RWPE2 (cell line): ENCODE measurements around the gene PTPDC1.

Experiments used
- ATAC-seq: fragments of 200-7000 bp; cut with Tn5 transposase; 3 replicates; pipeline ENCODE4 v1.9.1; 2021; ENCODE audit warnings: low read depth
- DNase-seq: peaks from one replicate; pipeline ENCODE4 v3.0.0-alpha.2; 2020; ENCODE audit warnings: low spot score
- H3K27ac ChIP-seq: fragments of 450-650 bp; 2 replicates; pipeline ENCODE4 v1.5.1; 2017; ENCODE audit warnings: mild to moderate bottlenecking; ENCODE audit not compliant: poor library complexity, severe bottlenecking
- H3K27me3 ChIP-seq: fragments of 250-450 bp; sonication (Bioruptor Pico); 2 replicates; pipeline ENCODE4 v1.5.1; 2021; ENCODE audit warnings: mild to moderate bottlenecking, moderate library complexity; ENCODE audit not compliant: insufficient read depth, poor library complexity, severe bottlenecking
- H3K36me3 ChIP-seq: fragments of 250-450 bp; sonication (Bioruptor Pico); 2 replicates; pipeline ENCODE4 v1.5.1; 2020; ENCODE audit warnings: low read depth, mild to moderate bottlenecking, moderate library complexity
- H3K4me1 ChIP-seq: fragments of 250-450 bp; sonication (Bioruptor Pico); 2 replicates; pipeline ENCODE4 v1.5.1; 2021; ENCODE audit warnings: mild to moderate bottlenecking, moderate library complexity; ENCODE audit not compliant: insufficient read depth, poor library complexity, severe bottlenecking
- H3K4me3 ChIP-seq: fragments of 250-450 bp; sonication (Bioruptor Pico); 2 replicates; pipeline ENCODE4 v1.5.1; 2021; ENCODE audit warnings: mild to moderate bottlenecking, moderate library complexity; ENCODE audit not compliant: severe bottlenecking
- H3K9me3 ChIP-seq: fragments of 250-450 bp; sonication (Bioruptor Pico); 2 replicates; pipeline ENCODE4 v1.5.1; 2021; ENCODE audit warnings: mild to moderate bottlenecking, moderate library complexity; ENCODE audit not compliant: severe bottlenecking
- TF ChIP-seq, protein P1 (sequence below): fragments of 450-650 bp; IDR thresholded peaks from one replicate; pipeline ENCODE4 v1.5.1; 2017; ENCODE audit warnings: mild to moderate bottlenecking, moderate library complexity; ENCODE audit not compliant: poor library complexity, severe bottlenecking

PTPDC1 gene

GRCh38 chr9:94127806-94128205 is 43.5 kb downstream of the PTPDC1 start:
- no peak for DNase-seq
- peaks cover 11% of the 10 kb centered on the region for H3K9me3 ChIP-seq
- TF ChIP-seq, protein P1, sequence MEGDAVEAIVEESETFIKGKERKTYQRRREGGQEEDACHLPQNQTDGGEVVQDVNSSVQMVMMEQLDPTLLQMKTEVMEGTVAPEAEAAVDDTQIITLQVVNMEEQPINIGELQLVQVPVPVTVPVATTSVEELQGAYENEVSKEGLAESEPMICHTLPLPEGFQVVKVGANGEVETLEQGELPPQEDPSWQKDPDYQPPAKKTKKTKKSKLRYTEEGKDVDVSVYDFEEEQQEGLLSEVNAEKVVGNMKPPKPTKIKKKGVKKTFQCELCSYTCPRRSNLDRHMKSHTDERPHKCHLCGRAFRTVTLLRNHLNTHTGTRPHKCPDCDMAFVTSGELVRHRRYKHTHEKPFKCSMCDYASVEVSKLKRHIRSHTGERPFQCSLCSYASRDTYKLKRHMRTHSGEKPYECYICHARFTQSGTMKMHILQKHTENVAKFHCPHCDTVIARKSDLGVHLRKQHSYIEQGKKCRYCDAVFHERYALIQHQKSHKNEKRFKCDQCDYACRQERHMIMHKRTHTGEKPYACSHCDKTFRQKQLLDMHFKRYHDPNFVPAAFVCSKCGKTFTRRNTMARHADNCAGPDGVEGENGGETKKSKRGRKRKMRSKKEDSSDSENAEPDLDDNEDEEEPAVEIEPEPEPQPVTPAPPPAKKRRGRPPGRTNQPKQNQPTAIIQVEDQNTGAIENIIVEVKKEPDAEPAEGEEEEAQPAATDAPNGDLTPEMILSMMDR = no peak
- no peaks in the 10 kb centered on the region for H3K27me3 ChIP-seq
- H3K4me3 ChIP-seq = no peak overlapping the region
- ATAC-seq = no peak
- H3K36me3 ChIP-seq = no peaks in the 10 kb centered on the region
- H3K4me1 ChIP-seq = no peaks in the 10 kb centered on the region
- no peak overlapping the region for H3K27ac ChIP-seq

- no peaks in the 10 kb centered on the region for H3K27me3 ChIP-seq
- no peak overlapping the region for H3K4me3 ChIP-seq
- H3K36me3 ChIP-seq = no peaks in the 10 kb centered on the region
- no peak overlapping the region for H3K27ac ChIP-seq
- TF ChIP-seq, protein P1 = no peak
- DNase-seq (no peak), ATAC-seq (no peak)
- H3K9me3 ChIP-seq = peaks cover 11% of the 10 kb centered on the region
- H3K4me1 ChIP-seq = no peaks in the 10 kb centered on the region
Observed at GRCh38 chr9:94128580-94128979, 44.3 kb downstream of the PTPDC1 start.

DNA sequence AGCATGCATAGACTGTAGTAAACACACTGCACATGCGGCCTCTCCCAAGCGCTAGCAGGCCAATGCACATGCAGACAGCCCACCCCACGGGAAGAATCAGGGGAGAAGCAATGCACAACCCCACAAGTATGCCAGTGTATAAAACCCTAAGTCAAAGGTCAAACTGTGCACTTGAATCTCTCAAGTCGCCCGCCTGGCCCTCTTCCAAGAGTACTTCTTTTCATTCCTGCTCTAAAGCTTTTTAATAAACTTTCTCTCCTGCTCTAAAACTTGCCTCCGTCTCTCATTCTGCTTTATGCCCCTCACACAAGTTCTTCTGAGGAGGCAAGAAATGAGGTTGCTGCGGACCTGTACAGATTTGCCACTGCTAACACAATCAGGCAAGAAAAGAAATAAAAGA is 50.4 kb downstream of the PTPDC1 start:
- Histone ChIP-seq H3K4me1 (peaks cover 47% of the 10 kb centered on the region), H3K4me3 (no peak overlapping the region), H3K36me3 (no peaks in the 10 kb centered on the region), H3K27me3 (no peaks in the 10 kb centered on the region), H3K27ac (peak overlapping the region; percentile 97), H3K9me3 (no peaks in the 10 kb centered on the region)
- TF ChIP-seq, protein P1 = no peak
- DNase-seq (no peak), ATAC-seq (no peak)

DNA sequence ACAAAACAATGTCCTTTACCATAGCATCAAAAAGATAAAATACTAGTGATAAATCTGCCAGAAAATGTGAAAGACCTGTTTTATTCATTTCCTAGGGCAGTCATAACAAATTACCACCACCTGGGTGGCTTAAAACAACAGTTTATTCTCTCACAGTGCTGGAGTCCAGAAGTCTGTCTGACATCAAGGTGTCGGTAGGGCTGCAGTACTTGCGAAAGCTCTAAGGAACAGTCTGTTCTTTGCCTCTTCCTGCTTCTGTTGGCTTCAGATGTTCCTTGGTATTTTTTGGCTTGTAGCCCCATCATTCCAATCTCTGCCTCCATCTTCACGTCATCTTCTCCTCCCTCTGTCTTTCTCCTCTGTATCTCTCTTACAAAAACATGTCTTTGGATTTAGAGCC is 51.0 kb downstream of the PTPDC1 start:
- Histone ChIP-seq H3K36me3 (no peaks in the 10 kb centered on the region), H3K27ac (peak overlapping the region; percentile 97), H3K27me3 (no peaks in the 10 kb centered on the region), H3K4me3 (no peak overlapping the region), H3K9me3 (no peaks in the 10 kb centered on the region), H3K4me1 (peaks cover 53% of the 10 kb centered on the region)
- peak; percentile 83 for ATAC-seq
- TF ChIP-seq, protein P1 = no peak
- DNase-seq = no peak

DNA sequence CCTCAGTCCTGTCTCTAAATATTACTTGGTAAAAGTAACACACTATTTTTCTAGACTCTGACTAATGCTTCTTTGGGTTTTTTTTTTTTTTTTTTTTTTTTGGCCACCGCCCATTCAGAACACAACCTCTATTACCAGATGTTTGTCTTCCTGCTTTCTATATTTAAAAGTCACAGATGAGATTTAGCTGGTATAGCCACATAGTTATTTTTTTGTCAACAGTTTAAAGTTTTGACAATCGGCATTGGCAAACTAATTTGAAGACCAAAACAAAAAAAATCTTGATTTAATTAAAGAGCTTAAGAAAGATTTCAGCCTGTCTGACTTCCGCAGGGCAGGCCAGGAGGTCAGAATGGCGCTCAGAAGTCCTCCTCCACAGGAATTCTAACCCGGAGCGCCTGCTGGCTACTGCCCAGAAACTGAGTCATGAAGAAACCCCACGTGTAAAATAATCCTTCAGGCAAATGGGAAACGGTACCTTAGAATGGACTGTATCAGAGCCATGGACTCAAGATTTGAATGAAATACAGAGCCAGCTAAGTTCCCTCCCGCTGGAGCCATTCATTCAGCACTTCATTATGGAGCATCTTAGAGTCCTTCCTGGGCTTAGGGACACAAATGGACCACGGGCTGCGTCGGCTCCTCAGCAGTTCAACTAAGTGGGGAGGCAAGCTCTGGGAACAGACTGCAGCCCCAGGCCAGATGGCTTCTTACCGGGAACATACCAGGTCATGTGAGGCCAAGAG is 55.6 kb downstream of the PTPDC1 start:
- DNase-seq (peak; percentile 82), ATAC-seq (peak; percentile 77)
- TF ChIP-seq, protein P1 = no peak
- Histone ChIP-seq H3K9me3 (no peaks in the 10 kb centered on the region), H3K4me3 (no peak overlapping the region), H3K27me3 (no peaks in the 10 kb centered on the region), H3K4me1 (peaks cover 48% of the 10 kb centered on the region), H3K27ac (peak overlapping the region; percentile 97), H3K36me3 (no peaks in the 10 kb centered on the region)
